ENCODE data around the gene PPIP5K1.

Gene PPIP5K1

GRCh38 chr15:43487271-43487895, 102.6 kb downstream of the PPIP5K1 start:
- Histone ChIP-seq H3K27ac (ENCODE audit: low read depth, low read length) (no peak overlapping the region), H3K9me3 (ENCODE audit: insufficient read depth, low read depth, low read length) (no peaks in the 10 kb centered on the region), H3K4me1 (ENCODE audit: insufficient read depth, low read length) (peaks cover 9% of the 10 kb centered on the region), H3K9ac (ENCODE audit: low read depth, low read length) (no peak overlapping the region), H3K4me3 (ENCODE audit: low read length) (no peak overlapping the region), H3K36me3 (ENCODE audit: insufficient read depth, low read length) (peaks cover 91% of the 10 kb centered on the region), H3K27me3 (ENCODE audit: insufficient read depth, low read length) (no peaks in the 10 kb centered on the region)
- 93% methylated on average over 5 of the region's 6 CpGs for WGBS

GRCh38 chr15:43484455-43484854, 105.6 kb downstream of the PPIP5K1 start:
- 93% methylated on average over 2 of the region's 2 CpGs for WGBS
- Histone ChIP-seq H3K9me3 (ENCODE audit: insufficient read depth, low read depth, low read length) (no peaks in the 10 kb centered on the region), H3K9ac (ENCODE audit: low read depth, low read length) (no peak overlapping the region), H3K27ac (ENCODE audit: low read depth, low read length) (no peak overlapping the region), H3K4me3 (ENCODE audit: low read length) (no peak overlapping the region), H3K4me1 (ENCODE audit: insufficient read depth, low read length) (no peaks in the 10 kb centered on the region), H3K27me3 (ENCODE audit: insufficient read depth, low read length) (no peaks in the 10 kb centered on the region), H3K36me3 (ENCODE audit: insufficient read depth, low read length) (peaks cover 89% of the 10 kb centered on the region)

All from HUES64 (cell line).